OCI-LY7 (cell line): ENCODE measurements around the gene POP5.

Experiments
- EZH2phosphoT487 ChIP-seq: fragments of 200-600 bp; sonication (generic); IDR thresholded peaks from 2 replicates; pipeline ENCODE4 v1.6.1; 2018; ENCODE audit warnings: low read depth, borderline replicate concordance, mild to moderate bottlenecking, mixed run types, antibody characterized with exemption, low read length, moderate library complexity, mixed read lengths
- TF ChIP-seq, protein P1 (sequence below): fragments of 200-600 bp; sonication (generic); conservative IDR thresholded peaks from 2 replicates; pipeline ENCODE4 v1.5.1; 2014; ENCODE audit warnings: mild to moderate bottlenecking, antibody characterized with exemption, low read length, moderate library complexity, mixed read lengths

DNA sequence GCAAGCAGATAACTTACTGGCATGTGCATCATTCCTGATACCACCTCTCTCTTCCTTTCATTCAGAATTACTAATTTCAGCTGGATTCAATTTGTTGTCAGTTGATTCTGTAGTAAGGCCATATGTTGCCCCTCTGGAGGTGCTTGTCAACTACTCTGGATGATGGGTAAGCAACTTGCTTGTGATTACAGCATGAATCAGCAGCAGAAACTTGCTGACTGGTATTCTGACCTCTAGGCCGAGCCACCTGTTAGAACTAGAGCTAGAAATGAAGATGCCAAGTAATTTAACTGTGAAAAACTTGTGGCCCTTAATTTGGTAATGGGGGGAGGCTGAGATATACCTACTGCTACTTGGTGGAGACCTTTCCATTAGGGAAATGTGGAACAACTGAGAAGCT, 41.9 kb downstream of the POP5 start:
- no peak for TF ChIP-seq EZH2phosphoT487
- TF ChIP-seq, protein P1, sequence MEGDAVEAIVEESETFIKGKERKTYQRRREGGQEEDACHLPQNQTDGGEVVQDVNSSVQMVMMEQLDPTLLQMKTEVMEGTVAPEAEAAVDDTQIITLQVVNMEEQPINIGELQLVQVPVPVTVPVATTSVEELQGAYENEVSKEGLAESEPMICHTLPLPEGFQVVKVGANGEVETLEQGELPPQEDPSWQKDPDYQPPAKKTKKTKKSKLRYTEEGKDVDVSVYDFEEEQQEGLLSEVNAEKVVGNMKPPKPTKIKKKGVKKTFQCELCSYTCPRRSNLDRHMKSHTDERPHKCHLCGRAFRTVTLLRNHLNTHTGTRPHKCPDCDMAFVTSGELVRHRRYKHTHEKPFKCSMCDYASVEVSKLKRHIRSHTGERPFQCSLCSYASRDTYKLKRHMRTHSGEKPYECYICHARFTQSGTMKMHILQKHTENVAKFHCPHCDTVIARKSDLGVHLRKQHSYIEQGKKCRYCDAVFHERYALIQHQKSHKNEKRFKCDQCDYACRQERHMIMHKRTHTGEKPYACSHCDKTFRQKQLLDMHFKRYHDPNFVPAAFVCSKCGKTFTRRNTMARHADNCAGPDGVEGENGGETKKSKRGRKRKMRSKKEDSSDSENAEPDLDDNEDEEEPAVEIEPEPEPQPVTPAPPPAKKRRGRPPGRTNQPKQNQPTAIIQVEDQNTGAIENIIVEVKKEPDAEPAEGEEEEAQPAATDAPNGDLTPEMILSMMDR = no peak
